Astrocyte of the cerebellum (primary cell): ENCODE data around the gene WWOX.

Source experiments
- DNase-seq: peaks from one replicate; pipeline ENCODE4 v3.0.0-alpha.2; 2011; ENCODE audit warnings: low read depth
- H3K4me3 ChIP-seq: 2 replicates; pipeline ENCODE4 v1.5.1; 2011; ENCODE audit warnings: mild to moderate bottlenecking, low read depth, low read length, moderate library complexity
- CTCF ChIP-seq: IDR thresholded peaks from 2 replicates; pipeline ENCODE4 v1.5.1; 2012; ENCODE audit warnings: low read length, low read depth, moderate library complexity, mild to moderate bottlenecking; ENCODE audit errors: missing control alignments
- in situ Hi-C: cut with HindIII; loops from 2 replicates; pipeline ENCODE4 v1.10.0; 2017; ENCODE audit warnings: low sequenced_read_pairs

The WWOX gene

DNA sequence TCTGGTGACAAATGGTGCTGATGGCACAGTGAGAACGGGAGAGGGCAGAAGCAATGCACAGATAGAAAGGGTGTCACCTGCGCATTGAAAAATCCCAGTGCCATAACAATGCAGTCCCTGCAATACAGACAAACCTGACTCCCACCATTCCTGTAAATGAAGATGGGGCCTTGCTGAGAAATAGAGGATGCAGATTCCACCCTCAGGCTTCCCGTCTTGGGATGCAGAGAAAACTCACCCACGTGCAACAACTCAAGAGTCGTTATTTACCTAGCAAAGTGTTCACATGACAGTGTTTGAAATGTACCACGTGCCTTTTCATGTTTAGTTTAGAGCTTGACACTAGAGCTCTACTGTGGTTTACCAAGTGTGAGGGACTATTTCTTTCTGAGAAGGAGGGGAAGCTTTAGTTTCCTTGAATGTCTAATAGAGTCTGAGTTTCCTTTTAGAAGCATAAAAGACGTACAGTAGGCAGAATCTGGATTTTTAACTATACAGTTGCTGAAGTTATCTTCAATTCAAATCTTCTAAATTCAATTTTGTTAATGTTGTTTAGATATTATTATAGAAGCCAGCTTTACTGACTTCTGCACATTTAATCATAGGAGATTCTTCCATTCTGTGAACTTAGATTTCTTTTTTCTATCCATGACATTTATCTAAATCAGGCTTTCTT, 35.6 kb downstream of the WWOX start:
- H3K4me3 ChIP-seq: no peak overlapping the region
- no peak for DNase-seq
- in situ Hi-C loops: loop anchor here (10.0 kb wide), 1 partner anchor 60 kb away; no protein-coding TSS in a partner anchor
- TF ChIP-seq CTCF: no peak

DNA sequence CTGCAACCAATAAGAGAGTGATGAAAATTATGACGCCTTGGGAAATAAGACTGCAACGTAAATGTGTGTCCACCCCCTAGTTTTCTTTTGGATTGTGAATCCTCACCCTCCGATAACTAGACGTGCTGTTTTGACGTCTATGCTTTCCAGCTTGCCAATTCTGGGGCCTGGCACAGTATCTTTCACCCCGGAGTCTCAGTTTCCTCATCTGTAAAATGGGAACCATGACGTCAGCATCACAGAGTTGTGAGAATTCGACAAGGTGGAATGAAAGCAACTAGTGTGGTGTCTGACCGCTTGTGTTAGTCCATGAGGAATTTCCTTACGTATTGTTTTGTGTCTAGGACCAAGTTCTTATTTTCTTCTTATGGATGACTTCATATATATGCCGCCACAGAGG, 37.7 kb downstream of the WWOX start:
- in situ Hi-C loops: loop anchor here (10.0 kb wide), 1 partner anchor 58 kb away; no protein-coding TSS in a partner anchor
- no peak for DNase-seq
- H3K4me3 ChIP-seq: no peak overlapping the region
- TF ChIP-seq CTCF: no peak

GRCh38 chr16:78137782-78138616, 38.5 kb downstream of the WWOX start:
- in situ Hi-C loops: loop anchor here (10.0 kb wide), 1 partner anchor 57 kb away; no protein-coding TSS in a partner anchor
- no peak for DNase-seq
- no peak overlapping the region for H3K4me3 ChIP-seq
- no peak for TF ChIP-seq CTCF

GRCh38 chr16:78140818-78141466, 41.5 kb downstream of the WWOX start:
- TF ChIP-seq CTCF: no peak
- no peak for DNase-seq
- no peak overlapping the region for H3K4me3 ChIP-seq
- in situ Hi-C loops: no loop called here

- in situ Hi-C loops: no loop called here
- no peak overlapping the region for H3K4me3 ChIP-seq
- TF ChIP-seq CTCF: no peak
- DNase-seq: peak; percentile 61
These were observed 43.3 kb downstream of the WWOX start for GRCh38 chr16:78142788-78143187.

DNA sequence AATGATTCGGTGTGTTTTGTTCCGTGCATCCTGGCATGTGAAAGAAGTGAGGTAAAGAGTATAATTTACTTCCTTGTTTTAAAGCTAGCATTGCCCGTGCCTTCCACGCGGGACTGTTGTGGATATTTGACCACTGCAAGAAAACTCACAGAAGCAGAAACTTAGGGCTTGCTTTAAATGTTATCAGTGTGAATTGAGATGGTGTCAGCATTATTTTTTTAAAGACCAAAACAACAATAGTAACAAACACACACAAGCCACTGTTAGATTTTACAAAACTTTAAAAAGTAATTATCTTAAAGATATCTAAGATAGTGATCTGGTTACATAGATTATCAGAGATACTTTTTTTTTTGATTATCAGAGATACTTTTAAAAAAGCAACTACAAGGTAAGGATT, 47.4 kb downstream of the WWOX start:
- no peak overlapping the region for H3K4me3 ChIP-seq
- TF ChIP-seq CTCF: no peak
- DNase-seq: no peak
- in situ Hi-C loops: no loop called here
